K562 (cell line): ENCODE measurements around the gene SLC19A2. TPM values are rescaled to one million over a fixed set of nuclear protein-coding genes. Genes with fewer than 3 reads are reported as not detected.
A peak's percentile ranks its signal among the peaks of the same experiment; 100 is the strongest.

Source experiments
- ADNP ChIP-seq: fragments of 200-800 bp; sonication (Bioruptor generic); IDR thresholded peaks from 2 replicates; pipeline ENCODE4 v1.6.1; 2016; ENCODE audit warnings: missing genetic modification characterization, missing compliant biosample characterization
- ARID1B ChIP-seq: fragments of 450-650 bp; IDR thresholded peaks from 2 replicates; pipeline ENCODE4 v1.6.1; 2016; ENCODE audit warnings: antibody characterized with exemption, mild to moderate bottlenecking, inconsistent platforms
- ATF6 ChIP-seq: sonication (generic); formaldehyde crosslinking; IDR thresholded peaks from 2 replicates; pipeline ENCODE4 v1.4.0; 2020; ENCODE audit warnings: mild to moderate bottlenecking, missing genetic modification reagents
- CHCHD3 ChIP-seq: fragments of 250-450 bp; sonication (Bioruptor Pico); IDR thresholded peaks from 2 replicates; pipeline ENCODE4 v2.1.2; 2022; ENCODE audit warnings: mild to moderate bottlenecking
- CHD1 ChIP-seq: fragments of 200-600 bp; sonication (generic); IDR thresholded peaks from one replicate; pipeline ENCODE4 v1.6.1; 2012; ENCODE audit warnings: mild to moderate bottlenecking, moderate library complexity, low read length, inconsistent platforms
- CREB5 ChIP-seq: fragments of 250-450 bp; sonication (Bioruptor Pico); IDR thresholded peaks from 2 replicates; pipeline ENCODE4 v1.5.0; 2020; ENCODE audit warnings: mild to moderate bottlenecking
- EZH2 ChIP-seq: IDR thresholded peaks from 2 replicates; pipeline ENCODE4 v1.6.1; 2012; ENCODE audit warnings: low read depth, mild to moderate bottlenecking, inconsistent platforms, low read length, borderline replicate concordance
- HMGXB4 ChIP-seq: sonication (generic); formaldehyde crosslinking; IDR thresholded peaks from 2 replicates; pipeline ENCODE4 v1.8.1; 2023; ENCODE audit warnings: mild to moderate bottlenecking, missing genetic modification reagents
- JUND ChIP-seq, 2 experiments: IDR thresholded peaks; 2 replicates in 1 of 2; 3 replicates in 1 of 2; pipeline ENCODE4 v1.6.1; 2011; ENCODE audit warnings: borderline replicate concordance in 2 of 2, low read depth in 2 of 2, low read length in 2 of 2, improper control_type of control experiment in 1 of 2, missing biosample characterization in 1 of 2, missing genetic modification characterization in 1 of 2, missing genetic modification reagents in 1 of 2
- LCOR ChIP-seq: sonication (generic); formaldehyde crosslinking; IDR thresholded peaks from 2 replicates; pipeline ENCODE4 v1.8.0; 2022; ENCODE audit warnings: mild to moderate bottlenecking, missing genetic modification reagents
- MAX ChIP-seq: sonication (generic); formaldehyde crosslinking; IDR thresholded peaks from 2 replicates; pipeline ENCODE4 v1.9.0; 2022; ENCODE audit warnings: mild to moderate bottlenecking, missing genetic modification reagents
- NFRKB ChIP-seq: fragments of 450-650 bp; IDR thresholded peaks from 2 replicates; pipeline ENCODE4 v1.6.1; 2016; ENCODE audit warnings: low read depth
- NR2C1 ChIP-seq, 2 experiments: fragments of 450-650 bp; IDR thresholded peaks; 2 replicates each; pipeline ENCODE4 v1.6.1; 2017; ENCODE audit warnings: mild to moderate bottlenecking in 2 of 2, antibody characterized with exemption in 1 of 2, inconsistent platforms in 1 of 2, missing compliant biosample characterization in 1 of 2, missing genetic modification characterization in 1 of 2
- NRF1 ChIP-seq, 2 experiments: fragments of 450-650 bp; IDR thresholded peaks in 1 of 2; conservative IDR thresholded peaks in 1 of 2; 2 replicates each; pipeline ENCODE4 v1.6.1; 2014; ENCODE audit warnings: mild to moderate bottlenecking in 2 of 2
- PKNOX1 ChIP-seq: fragments of 450-650 bp; IDR thresholded peaks from 2 replicates; pipeline ENCODE4 v1.6.1; 2016
- SMARCA5 ChIP-seq: fragments of 450-650 bp; IDR thresholded peaks from 2 replicates; pipeline ENCODE4 v1.6.1; 2016
- U2AF1 ChIP-seq: fragments of 200-400 bp; formaldehyde crosslinking; optimal IDR thresholded peaks from 2 replicates; pipeline ENCODE3; 2017; ENCODE audit warnings: mild to moderate bottlenecking, low read depth, low read length, moderate library complexity
- ZEB2 ChIP-seq: fragments of 450-650 bp; IDR thresholded peaks from 2 replicates; pipeline ENCODE4 v1.6.1; 2016
- ZNF175 ChIP-seq: fragments of 200-800 bp; sonication (Bioruptor generic); IDR thresholded peaks from 2 replicates; pipeline ENCODE4 v1.6.1; 2016; ENCODE audit warnings: low read depth, mild to moderate bottlenecking, missing genetic modification characterization, missing compliant biosample characterization
- ZNF354B ChIP-seq: fragments of 250-450 bp; sonication (Bioruptor Pico); IDR thresholded peaks from 2 replicates; pipeline ENCODE4 v1.4.0; 2020
- ZNF561 ChIP-seq: fragments of 450-650 bp; formaldehyde crosslinking; conservative IDR thresholded peaks from 2 replicates; pipeline ENCODE4 v1.4.0; 2020; ENCODE audit warnings: mild to moderate bottlenecking, moderate library complexity
- polyA plus RNA-seq, 8 experiments: library from polyadenylated mRNA; depleted of rRNA in 4 of 8; stranded (reverse) in 5 of 8; unstranded in 3 of 8; fragments of >200 nt; fragmentation: Nextera tagmentation in 2 of 8; fragmentation: Illumina TruSeq in 1 of 8; extraction: Ambion mirVana in 2 of 8; extraction: Trizol in 1 of 8; gene quantifications; 2 replicates each; pipeline versions ENCODE4 v1.2.1 to v1.2.3, GENCODE V29; 2011 to 2014; ENCODE audit warnings: inconsistent platforms in 1 of 8, missing spikeins in 1 of 8
- total RNA-seq, 7 experiments: library from RNA; depleted of rRNA in 6 of 7; stranded (reverse); fragments of >200 nt in 6 of 7; fragmentation: Illumina TruSeq in 2 of 7; extraction: Trizol in 2 of 7; gene quantifications; 2 replicates each; pipeline versions ENCODE4 v1.2.1 to v1.2.3, GENCODE V29; 2011 to 2021; ENCODE audit warnings: low replicate concordance in 1 of 7

SLC19A2 gene
- total and polyA plus RNA-seq, 9 of the 15 experiments (the other 6 are each of a cell fraction or from before 2014, with no cell fraction given), result 7.4 to 42.8 (median 19.2) TPM

GRCh38 chr1:169485431-169486280, at the start of gene SLC19A2 (continued):
- TF ChIP-seq CREB5 (CRISPR knock-in tag) (no peak), CHD1 (no peak), ZNF175 (CRISPR knock-in tag) (no peak), PKNOX1 (peak; percentile 76), ATF6 (CRISPR knock-in tag) (peak; percentile 78; the same call in 1 of the 2 replicates), LCOR (CRISPR knock-in tag) (peak; percentile 75; the same call in 1 of the 2 replicates), ARID1B (no peak), ZNF561 (no peak), ZNF354B (CRISPR knock-in tag) (no peak), ADNP (tag) (no peak), U2AF1 (no peak), SMARCA5 (no peak), JUND (IDR thresholded peaks at IDR 0.05; ENCODE audit: borderline replicate concordance, low read depth, low read length) (no peak; the same call in 1 of the 2 replicates), JUND (tag; IDR thresholded peaks at IDR 0.05; ENCODE audit: borderline replicate concordance, low read depth, low read length) (peak; percentile 28; the same call in 1 of the 3 replicates), HMGXB4 (CRISPR knock-in tag) (peak; percentile 59), NRF1 (conservative IDR thresholded peaks at IDR 0.05 in 1 of 2, IDR thresholded peaks at IDR 0.05 in 1 of 2) (peak; percentile 69 to 77), EZH2 (no peak), NR2C1 (IDR thresholded peaks at IDR 0.05) (0 out of 2 replicates have a peak, but pooled peaks have one; percentile 30), NR2C1 (tag; IDR thresholded peaks at IDR 0.05) (peak; percentile 17; the same call in 1 of the 2 replicates), MAX (CRISPR knock-in tag) (peak; percentile 85), ZEB2 (no peak), NFRKB (no peak; the same call in none of the 2 replicates), CHCHD3 (CRISPR knock-in tag) (0 out of 2 replicates have a peak, but pooled peaks have one; percentile 50)
